Smooth muscle cell of the pulmonary artery (primary cell): Measurements from ENCODE around the gene PSMC2. TPM values are rescaled to one million over a fixed set of nuclear protein-coding genes. Genes with fewer than 3 reads are reported as not detected.

Experiments used
- total RNA-seq: library from RNA; depleted of rRNA; stranded (reverse); fragments of >200 nt; gene quantifications from 2 replicates; pipeline ENCODE4 v1.2.3, GENCODE V29; 2014

Gene PSMC2
- total RNA-seq = 169 and 201 TPM in 2 replicates

GRCh38 chr7:103347507-103348267 lies at the start of gene PSMC2:
TSS of gene PSMC2 (plus strand) at chr7:103347643. CDS start at chr7:103347712, 69 bp downstream.

GRCh38 chr7:103344453-103345149 lies 2.8 kb upstream of the PSMC2 start, which contains the start of gene DNAJC2:
TSS of gene DNAJC2 (minus strand) at chr7:103344767. CDS start at chr7:103344622, 145 bp downstream.

Other genes with a start within 250 kb of the PSMC2 start
- gene NAPEPLD, start 198.5 kb upstream of the PSMC2 start, total RNA-seq = 17.6 and 20.9 TPM in 2 replicates
- gene PMPCB, start 50.2 kb upstream of the PSMC2 start, total RNA-seq = 44.3 and 59.2 TPM in 2 replicates
- 9.9 and 11.7 TPM in 2 replicates for gene DNAJC2, start 2.9 kb upstream of the PSMC2 start, total RNA-seq
- not detected in 2 replicates for gene SLC26A5, start 98.6 kb downstream of the PSMC2 start, total RNA-seq